PFSK-1 (cell line): ENCODE measurements around the gene ABCF3.

ENCODE experiments used
- POLR2AphosphoS5 ChIP-seq: IDR thresholded peaks from 2 replicates; pipeline ENCODE4 v1.6.1; 2012; ENCODE audit warnings: low read depth, mild to moderate bottlenecking, control low read depth, low read length, moderate library complexity
- REST ChIP-seq, 2 experiments: IDR thresholded peaks; 2 replicates each; pipeline versions ENCODE4 v1.6.1 to v1.8.0; 2011 to 2012; ENCODE audit warnings: low read depth in 2 of 2, low read length in 2 of 2, control low read depth in 1 of 2, inconsistent platforms in 1 of 2, mild to moderate bottlenecking in 1 of 2, moderate library complexity in 1 of 2; ENCODE audit not compliant: insufficient read depth in 1 of 2

GRCh38 chr3:184230081-184230602, 44.1 kb downstream of the ABCF3 start:
- TF ChIP-seq POLR2AphosphoS5 (no peak), REST (IDR thresholded peaks at IDR 0.05; ENCODE audit: insufficient read depth in 1 of 2, low read depth in 2 of 2, low read length in 2 of 2) (no peak)
